ENCODE results near the gene PPP1R16B.

The PPP1R16B gene

GRCh38 chr20:38861071-38861401 lies 55.5 kb downstream of the PPP1R16B start:
- TF ChIP-seq, protein P1, sequence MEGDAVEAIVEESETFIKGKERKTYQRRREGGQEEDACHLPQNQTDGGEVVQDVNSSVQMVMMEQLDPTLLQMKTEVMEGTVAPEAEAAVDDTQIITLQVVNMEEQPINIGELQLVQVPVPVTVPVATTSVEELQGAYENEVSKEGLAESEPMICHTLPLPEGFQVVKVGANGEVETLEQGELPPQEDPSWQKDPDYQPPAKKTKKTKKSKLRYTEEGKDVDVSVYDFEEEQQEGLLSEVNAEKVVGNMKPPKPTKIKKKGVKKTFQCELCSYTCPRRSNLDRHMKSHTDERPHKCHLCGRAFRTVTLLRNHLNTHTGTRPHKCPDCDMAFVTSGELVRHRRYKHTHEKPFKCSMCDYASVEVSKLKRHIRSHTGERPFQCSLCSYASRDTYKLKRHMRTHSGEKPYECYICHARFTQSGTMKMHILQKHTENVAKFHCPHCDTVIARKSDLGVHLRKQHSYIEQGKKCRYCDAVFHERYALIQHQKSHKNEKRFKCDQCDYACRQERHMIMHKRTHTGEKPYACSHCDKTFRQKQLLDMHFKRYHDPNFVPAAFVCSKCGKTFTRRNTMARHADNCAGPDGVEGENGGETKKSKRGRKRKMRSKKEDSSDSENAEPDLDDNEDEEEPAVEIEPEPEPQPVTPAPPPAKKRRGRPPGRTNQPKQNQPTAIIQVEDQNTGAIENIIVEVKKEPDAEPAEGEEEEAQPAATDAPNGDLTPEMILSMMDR (IDR thresholded peaks at IDR 0.05): no peak

- TF ChIP-seq, protein P1 (IDR thresholded peaks at IDR 0.05): no peak
Observed at GRCh38 chr20:38862226-38862625, 56.7 kb downstream of the PPP1R16B start.

- TF ChIP-seq, protein P1 (IDR thresholded peaks at IDR 0.05): no peak
Observed at GRCh38 chr20:38863024-38863851, 57.7 kb downstream of the PPP1R16B start.

DNA sequence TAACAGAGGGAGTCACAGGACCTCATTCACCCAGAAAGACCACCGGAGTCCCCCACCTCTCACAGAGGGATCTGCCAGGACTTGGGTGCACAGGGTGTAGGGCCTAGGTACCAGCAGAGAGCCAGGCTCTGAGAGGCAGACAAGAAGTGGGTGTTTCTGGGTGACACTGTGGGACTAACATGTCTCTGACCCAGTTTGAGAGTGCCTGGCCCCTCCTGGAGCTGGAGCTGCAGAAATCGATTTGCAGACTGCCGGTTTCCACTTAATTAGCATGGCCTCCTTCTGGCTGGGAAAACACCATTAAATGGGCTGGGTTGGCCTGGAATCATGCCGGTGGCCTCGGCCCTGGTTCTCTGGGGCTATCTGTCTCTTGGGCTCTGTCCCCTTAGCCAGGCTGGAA lies 59.2 kb downstream of the PPP1R16B start:
- TF ChIP-seq, protein P1 (IDR thresholded peaks at IDR 0.05): no peak

- TF ChIP-seq, protein P1 (IDR thresholded peaks at IDR 0.05): no peak
Observed at GRCh38 chr20:38866265-38867061, 61.0 kb downstream of the PPP1R16B start.

DNA sequence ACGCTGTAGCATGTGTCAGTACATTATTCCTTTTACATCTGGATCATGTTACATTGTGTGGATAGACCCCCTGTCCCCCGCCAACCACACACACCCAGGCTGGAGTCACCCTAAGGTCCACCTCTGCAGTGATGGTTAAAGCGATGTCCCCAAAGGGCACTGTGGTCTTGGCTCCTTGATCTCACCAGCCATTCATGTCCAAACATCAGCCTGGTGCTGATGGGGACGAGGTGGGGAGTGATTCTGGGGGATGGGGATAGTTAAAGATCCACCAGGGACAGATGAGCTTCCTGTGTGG lies 61.5 kb downstream of the PPP1R16B start:
- TF ChIP-seq, protein P1 (IDR thresholded peaks at IDR 0.05): no peak

- TF ChIP-seq, protein P1 (IDR thresholded peaks at IDR 0.05): no peak
Observed at GRCh38 chr20:38870733-38871559, 65.4 kb downstream of the PPP1R16B start.
